ENCODE measurements around the gene SPRN.

DNA sequence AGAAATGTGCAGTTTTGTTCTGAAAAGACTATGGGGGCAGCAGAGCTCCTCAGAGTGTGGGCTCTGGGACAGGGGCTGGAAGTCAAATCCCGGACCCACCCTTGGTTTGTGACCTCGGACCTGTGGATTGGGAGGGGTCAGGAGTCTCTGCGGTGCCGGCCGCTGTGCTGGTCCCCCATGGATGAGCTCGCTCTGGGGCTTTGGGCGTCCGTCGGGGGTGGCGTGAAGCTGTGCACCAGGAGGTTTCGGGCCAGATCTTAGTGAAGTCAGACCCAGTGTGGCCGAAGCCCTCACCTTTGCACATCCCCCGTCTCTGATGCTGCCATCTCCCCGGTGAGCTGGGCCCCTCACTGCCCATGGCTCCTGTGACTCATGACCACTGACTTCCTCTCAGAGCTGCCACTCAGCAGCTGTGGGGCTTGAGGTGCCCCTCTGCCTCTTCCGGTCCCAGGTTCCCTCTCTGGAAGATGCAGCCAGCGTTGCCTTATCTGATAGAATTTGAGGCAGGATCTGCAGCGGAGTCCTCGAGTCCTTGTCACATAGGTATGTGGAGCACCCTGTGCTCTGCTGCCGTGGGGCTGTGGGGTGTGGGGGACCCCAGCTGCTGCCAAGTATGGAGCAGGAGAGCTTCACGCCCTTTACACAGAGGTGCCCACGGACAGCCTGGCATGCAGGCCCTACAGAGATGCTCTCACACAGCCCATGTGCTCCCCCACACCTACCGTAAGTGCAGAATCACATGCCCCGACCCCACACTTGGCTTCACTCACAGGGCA is 18.0 kb upstream of the SPRN start:
- no peak for TF ChIP-seq EZH2 (IDR thresholded peaks at IDR 0.05; ENCODE audit: borderline replicate concordance, low read depth, low read length, poor library complexity, severe bottlenecking)
- TF ChIP-seq, protein P1, sequence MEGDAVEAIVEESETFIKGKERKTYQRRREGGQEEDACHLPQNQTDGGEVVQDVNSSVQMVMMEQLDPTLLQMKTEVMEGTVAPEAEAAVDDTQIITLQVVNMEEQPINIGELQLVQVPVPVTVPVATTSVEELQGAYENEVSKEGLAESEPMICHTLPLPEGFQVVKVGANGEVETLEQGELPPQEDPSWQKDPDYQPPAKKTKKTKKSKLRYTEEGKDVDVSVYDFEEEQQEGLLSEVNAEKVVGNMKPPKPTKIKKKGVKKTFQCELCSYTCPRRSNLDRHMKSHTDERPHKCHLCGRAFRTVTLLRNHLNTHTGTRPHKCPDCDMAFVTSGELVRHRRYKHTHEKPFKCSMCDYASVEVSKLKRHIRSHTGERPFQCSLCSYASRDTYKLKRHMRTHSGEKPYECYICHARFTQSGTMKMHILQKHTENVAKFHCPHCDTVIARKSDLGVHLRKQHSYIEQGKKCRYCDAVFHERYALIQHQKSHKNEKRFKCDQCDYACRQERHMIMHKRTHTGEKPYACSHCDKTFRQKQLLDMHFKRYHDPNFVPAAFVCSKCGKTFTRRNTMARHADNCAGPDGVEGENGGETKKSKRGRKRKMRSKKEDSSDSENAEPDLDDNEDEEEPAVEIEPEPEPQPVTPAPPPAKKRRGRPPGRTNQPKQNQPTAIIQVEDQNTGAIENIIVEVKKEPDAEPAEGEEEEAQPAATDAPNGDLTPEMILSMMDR (conservative IDR thresholded peaks at IDR 0.05; ENCODE audit: low read depth, low read length), result no peak

All from A673 (cell line).